Natural killer cell (primary cell): Measurements from ENCODE around the gene TNFAIP8L3. TPM values are rescaled to one million over a fixed set of nuclear protein-coding genes. Genes with fewer than 3 reads are reported as not detected.

ENCODE experiments used
- ATAC-seq, 3 donors: fragments of 150-1000 bp in 2 of 3; fragments of 200-7000 bp in 1 of 3; cut with Tn5 transposase; 1 replicate in 1 of 3; 2 replicates in 2 of 3; pipeline ENCODE4 v1.10.0; 2021; ENCODE audit warnings: mild to moderate bottlenecking in 2 of 3, moderate library complexity in 2 of 3
- DNase-seq, 2 donors: peaks; one replicate each; pipeline versions ENCODE4 v3.0.0 to v3.0.0-alpha.2; 2013 to 2021; ENCODE audit warnings: mixed read lengths in 1 of 2
- H3K27ac ChIP-seq: one replicate; pipeline ENCODE4 v1.5.1; 2013; ENCODE audit warnings: mild to moderate bottlenecking, low read length
- H3K27me3 ChIP-seq: one replicate; pipeline ENCODE4 v1.6.1; 2013; ENCODE audit warnings: low read length; ENCODE audit not compliant: control insufficient read depth, insufficient read depth
- H3K36me3 ChIP-seq: one replicate; pipeline ENCODE4 v1.6.1; 2013; ENCODE audit warnings: low read length; ENCODE audit not compliant: control insufficient read depth, insufficient read depth
- H3K4me1 ChIP-seq: one replicate; pipeline ENCODE4 v1.6.1; 2013; ENCODE audit warnings: low read length; ENCODE audit not compliant: control insufficient read depth, insufficient read depth
- H3K4me3 ChIP-seq: one replicate; pipeline ENCODE4 v1.5.1; 2013; ENCODE audit warnings: low read length
- H3K9me3 ChIP-seq: one replicate; pipeline ENCODE4 v1.6.1; 2013; ENCODE audit warnings: low read length; ENCODE audit not compliant: control insufficient read depth, insufficient read depth
- H3K27ac Mint-ChIP-seq, 2 donors: one replicate each; pipeline ENCODE4 v1.8.0; 2022; ENCODE audit warnings: mild to moderate bottlenecking in 2 of 2, mixed read lengths in 2 of 2, moderate library complexity in 1 of 2
- H3K27me3 Mint-ChIP-seq, 2 donors: one replicate each; pipeline ENCODE4 v1.8.0; 2022; ENCODE audit warnings: low read depth in 2 of 2, mixed read lengths in 2 of 2
- H3K36me3 Mint-ChIP-seq: one replicate; pipeline ENCODE4 v1.8.0; 2022; ENCODE audit warnings: mixed read lengths
- H3K4me1 Mint-ChIP-seq, 2 donors: one replicate each; pipeline ENCODE4 v1.8.0; 2022; ENCODE audit warnings: mixed read lengths in 2 of 2
- H3K4me3 Mint-ChIP-seq: one replicate; pipeline ENCODE4 v1.8.0; 2022; ENCODE audit warnings: mild to moderate bottlenecking, moderate library complexity, mixed read lengths
- H3K9me3 Mint-ChIP-seq, 2 donors: one replicate each; pipeline ENCODE4 v1.8.0; 2022; ENCODE audit warnings: mixed read lengths in 2 of 2
- CTCF ChIP-seq: fragments of 200-600 bp; IDR thresholded peaks from one replicate; pipeline ENCODE4 v1.8.0; 2022; ENCODE audit warnings: antibody characterized with exemption
- WGBS: methylation state at CpG from one replicate; pipeline ENCODE4 v1.1.7; 2013; ENCODE audit warnings: missing lambda C conversion rate; ENCODE audit not compliant: insufficient coverage; 5-methylcytosine and 5-hydroxymethylcytosine counted together
- intact Hi-C: fragments of 100-400 bp; cut with micrococcal nuclease; formaldehyde crosslinking; loops from one replicate; pipeline ENCODE4 v1.14.2; 2022
- total RNA-seq, 4 donors: library from RNA; stranded (reverse); fragments of 120-200 nt in 1 of 4; gene quantifications; one replicate each; pipeline versions ENCODE4 v1.2.3 to v1.2.4, GENCODE V29; 2013 to 2022

Gene TNFAIP8L3
- total RNA-seq, 3 donors from 2014 or later (not counting 1 experiment from before 2014, with no cell fraction given) = not detected

GRCh38 chr15:51121118-51121517 lies 26.4 kb upstream of the TNFAIP8L3 start:
- no peaks in the 10 kb centered on the region for H3K9me3 ChIP-seq
- ATAC-seq = no peak
- H3K4me1 Mint-ChIP-seq = no peaks in the 10 kb centered on the region
- intact Hi-C loops = no loop called here
- H3K27me3 Mint-ChIP-seq = peaks cover 19 to 40% of the 10 kb centered on the region in 2 donors
- H3K27ac ChIP-seq = no peak overlapping the region
- H3K36me3 Mint-ChIP-seq = no peaks in the 10 kb centered on the region
- H3K4me3 Mint-ChIP-seq = no peak overlapping the region
- no peaks in the 10 kb centered on the region for H3K36me3 ChIP-seq
- TF ChIP-seq CTCF = no peak
- 73% methylated on average over 1 of the region's 2 CpGs for WGBS
- peak in 1 of 2 donors; percentile 4 for DNase-seq
- H3K9me3 Mint-ChIP-seq = no peaks in the 10 kb centered on the region
- H3K27ac Mint-ChIP-seq = no peak overlapping the region
- no peaks in the 10 kb centered on the region for H3K4me1 ChIP-seq
- no peaks in the 10 kb centered on the region for H3K27me3 ChIP-seq
- no peak overlapping the region for H3K4me3 ChIP-seq

DNA sequence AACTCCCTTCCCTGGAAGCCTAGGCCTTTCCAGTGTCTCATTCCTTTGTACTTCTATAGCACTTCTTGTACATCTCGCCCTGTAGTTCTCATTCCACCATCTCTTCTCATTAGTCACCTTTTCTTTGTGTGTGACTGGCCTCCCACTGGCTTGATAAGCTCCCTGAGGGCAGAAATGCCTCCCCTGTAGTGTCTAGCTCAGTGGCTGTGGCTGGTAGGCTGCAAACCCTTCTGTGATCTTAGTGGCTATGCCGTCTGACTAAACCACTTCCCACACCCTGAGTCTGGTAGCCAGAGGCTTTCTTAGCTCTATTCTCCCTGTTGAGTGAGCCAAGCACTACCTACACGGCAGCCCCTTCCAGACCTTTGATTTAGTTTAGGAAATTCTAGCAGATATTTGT lies 24.4 kb upstream of the TNFAIP8L3 start:
- WGBS = 54% methylated on average over 3 of the region's 3 CpGs
- H3K4me1 Mint-ChIP-seq = no peaks in the 10 kb centered on the region
- Histone ChIP-seq H3K36me3 (no peaks in the 10 kb centered on the region), H3K4me1 (no peaks in the 10 kb centered on the region), H3K4me3 (no peak overlapping the region), H3K27ac (no peak overlapping the region), H3K9me3 (no peaks in the 10 kb centered on the region), H3K27me3 (no peaks in the 10 kb centered on the region)
- intact Hi-C loops = no loop called here
- H3K27ac Mint-ChIP-seq = no peak overlapping the region
- no peaks in the 10 kb centered on the region for H3K9me3 Mint-ChIP-seq
- no peak for TF ChIP-seq CTCF
- DNase-seq = no peak
- H3K36me3 Mint-ChIP-seq = no peaks in the 10 kb centered on the region
- H3K27me3 Mint-ChIP-seq = peaks cover 19 to 28% of the 10 kb centered on the region in 2 donors
- H3K4me3 Mint-ChIP-seq = no peak overlapping the region
- ATAC-seq = no peak

GRCh38 chr15:51117270-51117669 lies 22.6 kb upstream of the TNFAIP8L3 start:
- DNase-seq = no peak
- H3K4me3 Mint-ChIP-seq = no peak overlapping the region
- peaks cover 23 to 28% of the 10 kb centered on the region in 2 donors for H3K27me3 Mint-ChIP-seq

More at GRCh38 chr15:51117270-51117669, 22.6 kb upstream of the TNFAIP8L3 start:
- no CpG with 5 or more reads among the region's 1 CpG for WGBS
- H3K36me3 Mint-ChIP-seq = no peaks in the 10 kb centered on the region
- no peak overlapping the region for H3K27ac ChIP-seq
- H3K36me3 ChIP-seq = no peaks in the 10 kb centered on the region
- H3K9me3 ChIP-seq = no peaks in the 10 kb centered on the region
- no peak for ATAC-seq
- no peak for TF ChIP-seq CTCF
- H3K4me1 ChIP-seq = no peaks in the 10 kb centered on the region
- H3K4me1 Mint-ChIP-seq = no peaks in the 10 kb centered on the region
- H3K4me3 ChIP-seq = no peak overlapping the region
- no peaks in the 10 kb centered on the region for H3K27me3 ChIP-seq
- H3K27ac Mint-ChIP-seq = no peak overlapping the region
- no peaks in the 10 kb centered on the region for H3K9me3 Mint-ChIP-seq
- intact Hi-C loops = no loop called here
